HG03457 (cell line): ENCODE data around the gene TSPAN18.

ENCODE experiments used
- ATAC-seq: cut with Tn5 transposase; IDR thresholded peaks from one replicate; pipeline ENCODE4 v1.9.1; 2021; ENCODE audit warnings: moderate number of reproducible peaks; ENCODE audit not compliant: unreplicated experiment

The TSPAN18 gene

DNA sequence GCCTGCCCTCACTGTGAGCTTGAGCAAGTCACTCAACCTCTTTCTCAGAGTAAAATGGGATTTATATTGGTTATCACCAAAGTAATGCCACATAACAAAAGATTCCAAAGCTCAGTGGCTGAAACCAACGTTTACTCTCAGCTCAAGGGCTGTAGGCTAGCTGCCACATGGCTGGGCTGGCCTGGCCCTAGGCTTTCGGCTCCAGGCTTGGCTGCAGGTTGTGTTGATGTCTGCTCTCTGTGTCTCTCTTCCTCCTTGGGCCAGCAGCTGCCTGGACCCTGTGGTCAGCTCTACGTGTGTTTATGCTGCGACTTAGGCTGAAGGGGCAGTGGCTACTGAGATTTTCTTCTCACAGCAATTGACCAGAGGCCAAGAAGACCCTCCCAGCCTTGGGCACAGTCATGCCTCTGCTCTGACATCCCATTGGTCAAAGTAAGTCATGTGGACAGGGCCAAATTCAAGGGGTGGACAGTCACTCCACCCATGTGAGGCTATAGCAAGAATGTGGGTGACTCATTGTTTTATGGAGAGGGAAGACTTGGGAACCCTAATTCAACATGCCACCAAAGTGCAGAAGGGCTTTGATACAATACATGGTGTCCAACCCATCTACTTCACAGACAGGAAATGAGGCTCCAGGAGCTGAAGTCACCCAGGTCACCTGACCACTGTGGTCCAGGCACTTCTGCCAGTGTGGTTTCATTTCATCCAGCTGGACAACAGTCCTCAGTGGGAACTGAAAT is 90.6 kb downstream of the TSPAN18 start:
- no peak for ATAC-seq

DNA sequence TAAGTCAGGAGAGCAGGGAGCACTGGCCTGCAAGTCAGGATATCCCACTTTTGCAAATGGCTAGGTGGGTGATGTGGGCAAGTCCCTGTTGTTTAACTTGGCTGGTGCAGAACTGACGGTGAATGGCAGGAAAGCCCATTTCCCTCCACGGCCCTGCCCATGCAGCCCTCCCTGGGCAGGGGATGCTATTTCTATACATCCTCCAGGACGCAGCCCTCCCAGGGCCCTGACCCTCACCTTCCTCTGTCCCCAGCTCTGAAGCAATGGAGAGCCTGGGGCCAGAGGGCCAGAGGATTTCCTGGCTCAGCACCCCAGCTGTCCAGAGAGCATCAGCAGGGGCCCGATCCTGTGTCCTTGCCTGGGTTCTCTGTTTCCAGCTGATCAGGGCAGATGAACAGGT is 91.3 kb downstream of the TSPAN18 start:
- no peak for ATAC-seq

DNA sequence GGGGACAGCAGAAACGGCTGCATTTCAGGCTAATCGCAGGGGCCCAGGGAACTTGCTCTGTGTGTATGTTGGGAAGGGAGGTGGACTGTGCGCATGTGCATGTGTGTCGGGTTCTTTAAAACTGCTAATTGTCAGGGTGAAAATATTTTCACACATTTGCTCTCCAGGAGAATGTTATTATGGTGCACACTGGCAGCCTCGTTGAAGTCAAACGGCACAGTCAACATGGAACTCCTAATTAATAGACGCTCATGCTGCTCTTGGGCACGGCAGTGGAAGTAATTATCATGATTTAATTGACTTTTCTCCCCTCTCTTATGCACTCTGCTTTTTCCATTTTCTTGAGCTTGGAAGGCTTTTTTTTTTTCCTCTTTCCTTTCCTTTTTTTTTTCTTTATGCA is 92.6 kb downstream of the TSPAN18 start:
- ATAC-seq = no peak

DNA sequence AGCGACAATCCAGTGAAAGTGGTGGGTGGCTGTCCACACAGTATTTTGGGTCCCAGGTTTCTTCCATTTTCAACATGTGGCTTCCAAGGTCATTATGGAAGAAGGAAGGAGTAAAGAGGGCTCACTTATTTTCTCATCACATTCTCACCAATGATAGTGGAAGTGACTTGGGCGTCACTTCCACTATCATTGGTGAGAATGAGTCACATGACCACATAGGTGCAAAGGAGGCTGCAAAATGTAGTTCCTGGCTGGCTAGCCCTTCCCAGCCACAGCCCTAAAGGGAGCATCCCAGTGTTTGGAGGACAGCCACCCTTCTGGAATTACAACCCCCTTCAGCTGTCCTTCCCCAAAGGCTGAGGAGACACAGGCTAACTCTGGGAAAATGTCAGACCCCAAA is 95.6 kb downstream of the TSPAN18 start:
- no peak for ATAC-seq

DNA sequence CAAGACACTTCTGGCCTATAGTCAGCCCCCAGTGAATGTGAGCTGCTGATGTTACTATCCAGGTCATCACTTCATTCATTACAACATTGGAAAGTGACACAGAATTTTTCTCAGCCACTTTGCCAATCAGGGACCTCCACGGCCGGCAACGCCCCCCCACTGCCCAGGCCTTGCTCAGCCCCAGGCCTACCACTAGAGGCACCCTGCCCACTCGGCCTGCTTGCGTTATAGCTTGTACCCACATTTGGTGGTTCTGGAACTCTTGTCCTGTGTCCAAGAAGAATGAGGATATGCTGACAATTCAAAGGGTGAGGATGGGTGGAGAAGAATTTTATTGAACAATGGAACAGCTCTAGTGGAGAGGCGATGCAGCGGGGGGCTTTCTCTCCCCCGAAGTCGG is 96.2 kb downstream of the TSPAN18 start:
- no peak for ATAC-seq

DNA sequence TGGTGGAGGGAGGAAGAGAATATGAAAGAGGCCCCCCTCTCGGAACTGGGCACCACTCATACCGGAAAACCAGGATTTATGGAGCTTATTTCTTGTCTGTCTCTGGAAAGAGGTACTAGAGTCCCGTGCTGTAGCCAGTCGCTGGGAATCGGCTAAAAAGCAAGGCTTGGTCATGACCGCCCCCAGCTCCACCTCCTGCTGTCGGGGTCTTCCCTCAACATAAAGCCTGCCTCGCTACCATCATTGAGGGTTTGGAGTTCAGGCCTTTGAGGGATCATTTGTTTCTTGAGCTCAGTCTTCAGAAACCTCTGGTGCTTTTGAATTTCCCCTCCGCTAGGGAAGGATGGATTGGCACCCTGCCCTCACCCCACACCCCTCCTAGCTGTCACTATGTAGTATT is 97.1 kb downstream of the TSPAN18 start:
- ATAC-seq = no peak

DNA sequence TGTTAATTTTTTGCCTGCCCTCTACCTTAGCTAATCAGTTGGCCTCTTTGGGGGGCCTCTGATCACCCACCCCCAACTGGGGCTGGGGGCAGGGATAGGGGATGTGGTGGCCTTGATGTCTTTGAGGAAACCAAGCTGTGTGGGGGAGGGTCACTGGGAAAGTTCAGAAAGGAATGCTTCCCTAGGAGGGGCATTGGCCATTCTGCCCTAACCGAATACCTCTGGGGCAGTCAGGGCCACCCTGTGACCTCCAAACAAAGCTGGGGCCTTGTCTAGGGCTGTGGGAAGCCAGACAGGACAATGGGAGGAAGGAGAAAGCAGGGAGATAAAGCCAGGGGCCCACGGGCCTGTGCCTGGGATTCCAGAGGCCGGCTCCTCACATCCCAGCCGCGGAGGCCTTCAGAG is 97.5 kb downstream of the TSPAN18 start:
- ATAC-seq = no peak

DNA sequence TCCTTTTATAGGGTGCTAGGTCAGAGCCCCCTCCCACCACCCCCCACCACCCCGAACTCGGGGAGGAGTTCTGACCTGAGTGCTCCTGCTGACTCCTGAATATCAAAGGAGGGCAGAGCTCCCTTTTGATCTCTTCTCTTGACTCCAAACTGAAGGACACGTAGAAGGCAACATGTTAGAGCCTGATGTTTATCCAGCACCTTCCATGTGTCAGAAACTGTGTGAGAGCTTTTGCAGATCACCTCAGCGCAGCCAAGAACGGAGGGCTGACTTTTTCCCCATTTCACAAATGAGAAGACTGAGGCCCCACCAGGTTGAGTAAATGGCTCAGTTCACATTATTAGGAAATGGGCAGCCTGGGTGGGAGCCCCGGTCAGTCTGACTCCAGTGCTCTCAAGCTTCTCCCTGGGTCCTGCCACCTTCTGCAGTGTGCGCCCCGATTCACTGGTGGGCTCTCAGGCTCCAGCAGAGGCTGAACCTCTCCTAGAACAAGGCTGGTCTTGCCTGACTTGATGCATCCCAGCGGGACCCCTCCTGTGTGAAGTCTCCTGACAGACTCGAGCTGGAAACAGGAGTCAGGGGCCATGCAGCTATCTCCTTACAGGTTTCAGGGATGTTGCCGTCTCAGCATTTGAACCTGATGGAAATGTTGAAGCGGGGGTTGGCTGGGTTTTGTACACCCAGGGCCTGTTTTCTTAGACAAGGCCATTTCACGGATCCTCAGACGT is 98.5 kb downstream of the TSPAN18 start:
- no peak for ATAC-seq

DNA sequence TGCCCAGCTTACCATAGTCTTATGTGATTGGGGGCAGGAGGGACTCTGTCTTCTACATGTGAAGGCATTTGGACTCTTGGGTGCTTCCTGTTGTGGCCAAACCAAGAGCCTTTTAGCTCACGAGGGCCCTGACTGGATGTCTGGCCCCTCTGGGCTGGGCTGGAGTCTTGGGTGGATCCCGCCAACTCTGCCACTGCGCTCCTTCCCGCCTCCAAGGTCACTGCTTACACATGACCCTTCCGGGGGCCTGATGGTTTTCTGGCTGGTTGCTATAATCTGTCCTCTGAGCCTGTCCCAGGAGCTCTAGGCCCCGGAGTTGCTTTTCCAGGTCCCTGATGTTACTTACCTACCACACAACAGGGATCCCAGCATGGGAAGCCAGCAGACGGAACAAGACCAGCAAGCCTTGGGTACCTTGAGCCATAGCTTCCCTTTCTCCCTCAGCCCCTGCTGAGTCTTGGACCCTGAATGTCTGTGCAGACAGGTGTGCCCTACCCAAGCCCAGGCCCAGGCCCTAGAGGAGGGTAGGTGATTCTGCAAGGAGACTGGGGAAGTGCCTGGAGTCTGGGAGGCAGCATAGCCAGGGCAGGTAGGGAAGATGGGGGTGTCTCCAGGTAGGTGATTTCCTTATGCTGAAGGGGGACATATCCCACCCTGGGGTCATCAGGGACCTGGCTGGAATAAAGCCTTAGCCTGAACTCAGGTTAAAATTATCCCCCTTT is 100.3 kb downstream of the TSPAN18 start:
- no peak for ATAC-seq

DNA sequence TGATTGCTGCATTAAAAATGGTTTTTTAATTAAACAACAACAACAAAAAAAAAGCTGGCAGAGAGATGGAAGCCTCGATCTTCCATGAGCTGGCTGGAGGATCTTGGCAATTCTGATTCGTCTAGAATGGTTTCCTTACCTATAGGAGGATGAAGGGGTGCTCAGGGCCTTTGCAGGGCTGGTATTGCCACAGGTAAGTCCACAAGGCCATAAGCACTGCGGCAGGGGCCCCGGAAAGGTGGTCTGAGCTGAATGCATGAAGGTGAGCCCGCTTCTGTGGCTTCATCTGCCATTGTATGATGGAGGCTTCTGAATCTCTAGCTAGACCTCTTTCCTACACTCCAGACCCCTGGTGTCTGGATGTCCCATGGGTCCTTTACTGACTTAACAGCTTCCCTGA is 101.5 kb downstream of the TSPAN18 start:
- ATAC-seq = no peak

DNA sequence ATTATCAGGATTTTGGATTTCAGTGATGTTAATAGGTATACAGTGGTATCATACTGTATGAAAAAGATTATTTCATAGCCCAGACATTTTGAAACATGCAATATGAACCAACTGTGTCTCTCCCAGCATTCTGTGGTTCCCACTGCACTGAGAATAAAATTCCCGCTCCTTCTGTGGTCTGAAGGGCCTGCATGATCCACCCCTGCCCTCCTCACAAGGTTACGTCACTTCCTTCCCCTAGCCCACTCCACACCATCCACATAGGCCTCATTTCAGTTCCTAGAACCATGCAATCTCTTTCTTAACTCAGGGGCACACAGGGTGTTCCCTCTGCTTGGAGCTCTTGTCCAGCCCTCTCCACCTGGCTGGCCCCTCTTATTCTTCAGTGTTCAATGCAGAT is 103.1 kb downstream of the TSPAN18 start:
- ATAC-seq = no peak

DNA sequence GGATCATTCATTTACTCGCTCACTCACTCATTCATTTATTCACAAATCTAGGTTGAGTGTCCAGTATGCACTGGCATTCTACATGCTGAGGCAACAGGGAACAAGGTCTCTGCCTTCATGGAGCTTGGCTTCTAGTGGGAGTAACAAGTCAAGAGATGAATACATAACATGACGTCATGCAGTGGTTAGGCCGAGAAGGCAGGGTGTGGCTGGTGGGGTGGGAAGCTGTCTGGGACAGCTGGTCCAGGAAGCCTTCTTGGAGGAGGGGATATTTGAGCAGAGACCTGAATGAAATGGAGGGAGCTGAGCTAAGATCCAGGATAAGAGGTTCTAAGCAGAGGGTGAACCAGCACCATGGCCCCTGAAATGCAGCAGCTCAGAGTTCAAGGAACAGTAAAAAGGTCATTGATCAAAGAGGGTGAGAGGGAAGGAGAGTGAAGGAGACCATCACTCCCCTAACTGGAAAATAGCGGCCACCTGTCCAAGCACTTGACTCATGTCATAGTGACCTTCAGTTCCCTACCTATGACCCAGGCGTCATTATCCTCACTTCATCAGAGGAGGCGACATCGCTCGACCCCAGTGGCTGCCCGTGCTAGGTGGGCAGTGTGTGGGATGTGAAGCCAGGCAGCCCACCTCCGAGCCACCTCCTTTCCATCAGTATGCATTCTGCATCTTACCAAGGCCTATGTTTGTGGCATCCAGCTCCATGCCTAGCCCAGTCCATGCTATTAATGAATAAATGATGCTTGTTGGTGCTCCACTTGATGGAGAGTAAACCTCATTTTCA is 105.0 kb downstream of the TSPAN18 start:
- ATAC-seq = no peak

DNA sequence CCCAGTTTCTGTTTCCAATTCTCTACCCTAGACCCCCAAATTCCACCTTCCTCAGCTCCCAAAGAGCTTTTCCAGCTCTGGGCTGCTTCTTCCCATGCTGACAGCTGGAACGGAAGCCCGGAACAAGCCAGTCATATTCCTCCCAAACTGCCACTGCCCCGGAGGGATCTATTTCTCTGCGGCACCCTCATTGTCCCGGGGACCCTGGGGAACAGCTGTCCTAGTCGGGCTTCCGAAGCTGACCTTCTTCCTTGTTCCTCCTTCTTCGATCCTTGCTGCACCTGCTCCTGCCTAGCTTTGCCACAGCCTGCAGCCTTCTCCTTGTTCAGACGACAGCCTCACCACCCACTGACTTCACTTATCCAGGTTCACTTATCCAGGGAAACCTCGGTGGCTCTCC is 105.7 kb downstream of the TSPAN18 start:
- ATAC-seq = no peak

DNA sequence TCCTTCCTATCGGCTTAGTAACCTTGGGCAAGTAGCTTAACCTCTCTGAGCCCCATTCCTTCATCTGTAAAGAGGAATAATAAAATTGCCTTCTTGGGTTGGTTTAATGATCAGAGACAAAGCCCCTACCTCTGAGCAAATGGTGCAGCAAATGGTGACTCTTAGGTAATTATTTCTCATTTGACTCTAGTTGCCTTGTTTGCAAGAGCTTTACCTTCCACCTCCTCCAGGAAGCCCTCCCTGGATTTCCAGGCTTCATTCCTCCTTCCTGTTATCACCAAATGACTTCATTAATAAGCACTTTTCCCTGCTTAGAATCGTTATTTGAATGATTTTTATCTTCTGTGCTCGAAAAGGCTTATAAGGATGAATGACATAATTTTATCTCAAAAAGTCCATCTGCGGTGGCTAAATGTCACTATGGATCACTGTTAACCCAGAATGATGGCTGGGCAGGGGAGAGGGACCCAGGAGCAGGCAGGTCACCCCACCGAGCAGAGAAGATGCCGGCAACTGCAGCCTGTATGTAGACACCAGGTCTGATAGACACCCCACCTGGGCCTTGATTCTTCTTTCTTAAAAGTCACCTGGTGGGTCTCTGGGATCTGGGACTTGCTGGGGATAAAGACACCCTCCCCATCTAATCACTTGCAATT is 106.6 kb downstream of the TSPAN18 start:
- ATAC-seq = no peak

DNA sequence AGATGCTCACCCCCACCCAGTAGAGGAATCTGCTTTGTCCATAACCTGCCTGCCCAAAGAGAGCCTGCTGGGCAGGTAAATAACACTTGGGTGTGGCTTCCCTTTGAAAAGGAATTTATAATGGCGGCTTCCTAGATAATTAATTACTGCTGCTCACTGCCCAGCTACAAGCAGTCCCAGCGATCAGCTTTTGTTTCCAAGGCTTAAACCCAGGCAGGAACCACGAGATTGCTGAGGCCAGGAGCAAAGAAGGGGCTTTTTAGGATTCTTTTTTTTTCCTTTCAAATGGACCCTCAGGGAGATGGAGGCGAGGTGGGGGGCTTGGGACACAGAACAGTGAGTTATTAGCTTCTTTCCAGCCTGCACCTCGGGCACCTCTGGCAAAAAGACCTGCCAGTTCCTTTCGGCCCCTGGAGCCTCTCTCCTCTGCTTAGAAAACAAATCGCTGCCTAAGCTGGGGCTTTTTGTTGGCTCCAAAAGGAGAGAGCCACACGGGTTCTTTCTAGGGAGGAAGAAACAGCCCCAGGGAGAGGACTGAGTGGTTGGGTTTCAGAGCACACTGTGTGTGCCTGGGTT is 107.2 kb downstream of the TSPAN18 start:
- ATAC-seq = no peak

DNA sequence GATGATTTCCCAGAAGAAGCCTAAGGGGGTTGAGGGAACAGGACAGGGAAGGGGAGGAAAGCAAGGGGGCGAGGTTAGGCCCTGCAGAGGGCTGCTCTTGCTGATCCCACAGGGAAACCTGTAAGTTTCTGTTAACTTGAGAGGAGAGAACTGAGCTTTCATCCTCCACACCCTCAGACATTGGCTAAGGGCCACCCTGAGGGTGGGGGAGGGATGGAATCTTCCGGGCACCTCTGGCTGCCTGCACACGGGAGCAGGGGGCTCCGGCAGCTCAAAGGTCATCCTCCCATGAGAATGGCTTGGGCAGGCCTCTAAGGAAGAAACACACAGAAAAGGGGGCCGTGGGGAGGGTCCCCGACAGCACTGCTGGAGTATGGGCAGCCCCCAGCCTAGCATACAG is 108.1 kb downstream of the TSPAN18 start:
- no peak for ATAC-seq

DNA sequence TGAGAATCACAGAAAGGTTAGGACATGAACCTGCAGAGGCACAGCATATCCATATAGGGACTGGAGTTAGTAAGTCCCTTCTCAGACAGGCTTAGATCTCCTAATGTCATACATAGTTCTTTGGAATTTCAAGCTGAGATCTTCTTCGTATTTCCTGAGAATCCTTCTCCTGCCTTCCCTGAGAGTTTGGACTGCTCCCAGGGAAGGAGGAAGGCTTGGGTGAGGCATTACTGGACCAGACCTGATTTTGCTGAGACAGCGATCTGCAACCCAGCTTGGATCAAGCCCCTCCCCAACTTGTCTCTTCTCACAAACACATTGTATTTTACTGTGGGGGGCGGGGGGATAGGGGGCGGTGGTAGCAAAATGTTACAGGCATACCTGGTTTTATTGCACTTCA is 108.5 kb downstream of the TSPAN18 start:
- no peak for ATAC-seq

DNA sequence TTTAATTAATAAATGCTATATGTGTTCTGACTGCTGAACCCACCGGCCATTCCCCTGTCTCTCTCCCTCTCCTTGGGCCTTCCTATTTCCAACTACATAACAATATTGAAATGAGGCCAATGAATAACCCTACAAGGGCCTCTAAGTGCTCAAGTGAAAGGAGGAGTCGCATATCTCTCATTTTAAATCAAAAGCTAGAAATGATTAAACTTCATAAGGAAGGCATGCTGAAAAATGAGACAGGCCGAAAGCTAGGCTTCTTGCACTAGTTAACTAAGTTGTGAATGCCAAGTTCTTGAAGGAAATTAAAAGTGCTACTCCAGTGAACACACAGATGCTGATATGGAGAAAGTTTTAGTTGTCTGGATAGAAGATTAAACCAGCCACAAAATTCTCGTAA is 109.2 kb downstream of the TSPAN18 start:
- ATAC-seq = no peak

DNA sequence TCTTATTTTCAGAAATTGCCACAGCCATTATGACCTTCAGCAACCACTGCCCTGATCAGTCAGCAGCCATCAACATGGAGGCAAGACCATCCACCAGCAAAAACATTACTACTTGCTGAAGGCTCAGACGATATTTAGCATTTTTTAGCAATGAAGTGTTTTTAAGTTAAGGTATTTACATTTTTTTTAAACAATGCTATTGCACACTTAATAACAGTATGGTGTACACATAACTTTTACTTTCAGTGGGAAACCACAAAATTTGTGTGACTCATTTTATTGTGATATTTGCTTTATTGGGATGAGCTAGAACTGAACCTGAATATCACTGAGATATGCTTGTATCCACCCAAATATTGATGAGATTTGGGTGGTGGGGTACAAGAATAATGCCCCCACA is 110.9 kb downstream of the TSPAN18 start:
- no peak for ATAC-seq

DNA sequence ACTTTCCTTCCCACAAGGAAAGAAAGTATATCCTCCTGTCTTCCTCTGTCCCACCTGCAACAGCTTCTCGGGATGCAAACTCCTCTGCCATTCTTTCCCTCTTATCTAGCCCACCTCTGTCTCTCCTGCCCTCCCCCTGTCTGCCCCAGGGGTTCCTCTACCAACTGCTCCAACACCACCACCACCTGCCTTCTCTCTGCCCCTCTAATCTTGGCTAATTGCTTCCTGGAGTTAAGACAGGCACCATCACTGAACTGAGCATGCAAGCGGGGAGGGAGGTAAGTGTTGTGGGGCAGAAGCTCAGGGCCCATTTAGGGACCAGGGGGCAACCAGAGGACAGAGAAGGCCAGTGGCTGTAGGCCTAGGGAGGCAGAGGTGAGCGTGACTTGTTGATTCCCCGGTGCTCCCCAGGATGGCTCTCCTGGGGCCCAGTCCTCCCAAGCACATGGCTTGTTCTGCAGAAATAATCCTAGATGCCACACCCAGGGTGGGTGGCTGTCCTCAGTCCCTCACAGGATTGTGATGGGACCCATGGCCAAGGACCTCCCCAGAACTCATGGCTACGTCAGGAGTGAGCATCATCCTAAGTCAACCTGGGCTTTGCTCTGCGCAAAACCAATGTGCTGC is 112.8 kb downstream of the TSPAN18 start:
- no peak for ATAC-seq
